CD1c-positive myeloid dendritic cell (primary cell): ENCODE results near the gene CLVS2.

Experiments
- DNase-seq: peaks from one replicate; pipeline ENCODE4 v3.0.0-alpha.2; 2016; ENCODE audit errors: extremely low spot score

Gene CLVS2, protein sequence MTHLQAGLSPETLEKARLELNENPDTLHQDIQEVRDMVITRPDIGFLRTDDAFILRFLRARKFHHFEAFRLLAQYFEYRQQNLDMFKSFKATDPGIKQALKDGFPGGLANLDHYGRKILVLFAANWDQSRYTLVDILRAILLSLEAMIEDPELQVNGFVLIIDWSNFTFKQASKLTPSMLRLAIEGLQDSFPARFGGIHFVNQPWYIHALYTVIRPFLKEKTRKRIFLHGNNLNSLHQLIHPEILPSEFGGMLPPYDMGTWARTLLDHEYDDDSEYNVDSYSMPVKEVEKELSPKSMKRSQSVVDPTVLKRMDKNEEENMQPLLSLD

DNA sequence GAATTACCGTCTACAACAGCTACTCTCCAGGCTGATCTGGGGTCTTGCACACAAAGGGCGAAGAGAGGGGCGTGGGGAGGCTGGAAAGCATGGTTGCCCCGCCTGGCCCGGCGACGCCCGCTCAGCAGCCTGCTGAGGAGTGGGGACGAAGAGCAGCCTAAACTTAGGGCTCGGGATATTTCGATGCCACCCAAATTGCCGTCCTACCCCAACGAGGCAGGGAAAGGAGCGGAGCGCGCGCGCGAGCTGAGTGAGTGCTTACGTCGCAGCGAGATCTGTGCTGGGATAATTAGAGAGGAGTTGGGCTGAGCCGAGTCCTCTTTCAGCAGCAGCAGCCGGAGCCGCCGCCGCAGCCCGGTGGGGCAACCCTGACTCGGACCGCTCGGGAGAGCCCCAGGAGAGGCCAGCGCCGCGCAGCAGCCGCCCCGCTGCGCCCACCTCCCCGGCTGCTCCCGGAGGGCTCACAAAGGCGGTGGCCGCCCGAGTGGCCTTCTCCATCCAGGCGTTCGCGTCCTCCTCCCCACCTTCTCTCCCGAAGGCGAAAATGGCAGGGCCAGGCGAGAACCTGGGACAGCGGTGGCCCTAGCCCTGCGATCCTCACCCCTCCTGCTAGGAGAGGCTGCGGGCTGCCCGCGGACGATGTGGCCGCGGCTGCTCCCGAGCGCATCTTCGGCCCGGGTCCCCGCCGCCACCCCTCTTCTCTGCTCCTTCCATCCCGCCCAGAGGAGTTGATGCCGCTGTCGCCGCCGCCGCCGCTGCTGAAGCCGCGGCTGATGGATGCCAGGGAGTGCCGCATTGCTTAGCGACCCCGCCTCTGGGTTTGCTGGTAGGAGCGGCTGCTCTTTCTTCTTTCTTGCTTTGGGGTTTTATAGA lies at the start of gene CLVS2:
TSS of gene CLVS2 (plus strand) at position 315 of the 873 bp plus-strand sequence. CDS start 1,543 bp downstream, outside the sequence.
- no peak for DNase-seq

DNA sequence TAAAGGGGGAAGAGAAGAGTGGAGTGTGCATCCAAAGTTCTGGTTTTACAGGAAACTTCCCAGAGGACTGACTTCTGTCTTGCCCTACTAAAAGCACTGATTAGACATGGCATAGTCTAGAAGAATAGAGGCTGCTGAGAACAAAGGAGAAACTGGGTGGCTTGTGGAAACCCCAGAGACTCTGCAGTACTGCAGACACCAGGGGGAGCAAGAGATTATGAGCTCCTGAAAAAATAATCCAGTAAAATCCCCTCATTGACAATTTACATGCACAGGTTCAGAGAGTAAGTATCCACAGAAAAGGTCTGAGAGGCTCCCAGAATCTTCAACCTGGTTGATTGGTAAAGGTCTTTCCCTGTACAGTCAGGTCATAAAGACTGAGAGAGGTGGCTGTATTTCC lies 48.7 kb upstream of the CLVS2 start:
- DNase-seq, result no peak

DNA sequence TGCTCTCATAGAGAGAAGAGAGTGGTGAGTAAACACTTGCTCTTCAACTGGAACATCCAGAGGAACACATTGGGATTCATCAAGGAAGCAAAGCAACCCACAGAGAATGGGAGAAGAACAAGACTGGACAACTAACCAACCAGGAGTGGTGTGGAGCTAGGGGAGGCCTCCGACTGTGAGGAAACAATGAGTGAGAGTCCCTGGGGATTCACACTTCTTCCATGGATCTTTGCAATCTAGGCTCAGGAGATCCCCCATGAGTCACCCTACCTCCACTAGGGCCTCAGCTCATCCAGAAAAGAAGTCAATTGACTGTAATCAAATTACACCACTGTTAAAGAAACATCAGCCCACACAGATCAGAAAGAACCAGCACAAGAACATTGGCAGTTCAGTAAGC lies 42.3 kb upstream of the CLVS2 start:
- no peak for DNase-seq

DNA sequence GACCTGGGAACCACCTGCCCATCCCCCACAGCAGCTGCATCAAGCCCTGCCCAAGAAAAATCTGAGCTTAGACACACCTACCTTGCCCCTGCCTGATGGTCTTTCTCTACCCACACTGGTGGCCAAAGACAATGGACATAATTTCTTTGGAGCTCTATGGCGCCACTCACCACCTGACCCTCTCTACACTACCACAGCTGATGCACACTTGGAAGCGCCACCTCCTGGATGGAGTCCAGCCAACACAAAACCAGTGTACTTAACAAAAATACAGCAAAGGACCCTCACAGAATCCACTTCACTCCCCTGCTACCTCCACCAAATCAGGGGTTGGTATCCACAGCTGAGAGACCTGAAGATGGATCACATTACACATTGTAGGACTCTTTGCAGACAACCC lies 39.7 kb upstream of the CLVS2 start:
- DNase-seq, result no peak

DNA sequence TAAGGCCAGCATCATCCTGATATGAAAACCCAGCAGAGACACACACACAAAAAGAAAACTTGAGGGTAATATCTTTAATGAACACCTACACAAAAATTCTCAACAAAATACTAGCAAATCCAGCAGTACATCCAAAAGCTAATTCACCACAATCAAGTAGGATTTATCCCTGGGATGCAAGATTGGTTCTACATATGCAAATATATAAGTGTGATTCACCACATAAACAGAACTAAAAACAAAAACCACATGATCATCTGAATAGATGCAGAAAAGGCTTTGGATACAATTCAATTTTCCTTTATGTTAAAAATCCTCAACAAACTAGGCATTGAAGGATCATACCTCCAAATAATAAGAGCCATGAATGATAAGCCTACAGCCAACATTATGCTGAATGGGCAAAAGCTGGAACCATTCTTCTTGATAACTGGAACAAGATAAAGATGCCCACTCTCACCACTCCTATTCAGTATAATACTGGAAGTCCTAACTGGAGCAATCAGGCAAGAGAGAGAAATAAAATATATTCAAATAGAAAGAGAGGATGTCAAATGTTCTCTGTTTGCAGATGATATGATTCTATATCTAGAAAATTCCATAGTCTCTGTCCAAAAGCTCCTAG lies 33.9 kb upstream of the CLVS2 start:
- no peak for DNase-seq

DNA sequence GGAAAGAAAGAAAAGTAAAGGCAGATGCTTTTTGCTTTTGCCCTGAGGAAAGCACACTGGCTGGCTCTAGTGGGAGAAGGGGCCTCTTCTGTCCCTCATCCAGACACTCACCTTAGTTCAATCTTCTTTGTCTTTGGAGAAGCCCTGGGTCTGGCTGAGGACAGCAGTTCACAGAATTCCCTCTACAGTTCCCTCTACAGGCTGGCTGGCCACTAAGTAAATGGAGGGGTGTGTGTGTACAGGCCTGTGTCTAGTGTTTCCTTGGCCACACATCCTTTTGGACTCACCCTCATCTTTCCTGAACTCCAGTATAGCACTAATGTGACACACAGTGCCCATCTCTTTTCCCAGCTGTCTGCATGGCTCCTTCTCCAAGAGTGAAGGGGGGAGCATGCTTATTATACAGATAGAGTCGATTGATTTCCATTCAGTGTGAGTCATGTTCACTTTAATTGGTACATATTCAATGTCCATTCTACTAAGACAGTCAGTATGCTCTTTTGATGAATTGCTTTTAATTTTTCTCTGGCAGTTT lies 26.0 kb upstream of the CLVS2 start:
- no peak for DNase-seq

DNA sequence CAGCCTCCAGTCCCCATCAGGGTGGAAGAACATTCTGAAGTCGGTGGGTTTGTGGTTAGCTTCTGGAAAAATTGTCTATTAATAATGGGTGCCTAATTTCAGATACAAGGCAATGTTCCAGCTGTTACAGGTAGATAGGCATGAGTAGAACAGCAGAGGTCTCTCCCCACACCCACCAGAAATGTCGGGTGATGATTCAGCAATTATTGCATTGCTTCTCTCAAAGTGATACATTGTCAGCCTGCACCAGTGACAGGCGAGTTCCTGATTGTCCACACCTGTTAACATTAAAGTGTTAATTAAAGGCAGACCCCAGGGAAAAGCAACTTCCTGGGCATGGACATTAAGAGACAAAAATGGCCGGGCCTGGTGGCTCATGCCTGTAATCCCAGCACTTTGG lies 18.9 kb upstream of the CLVS2 start:
- no peak for DNase-seq

DNA sequence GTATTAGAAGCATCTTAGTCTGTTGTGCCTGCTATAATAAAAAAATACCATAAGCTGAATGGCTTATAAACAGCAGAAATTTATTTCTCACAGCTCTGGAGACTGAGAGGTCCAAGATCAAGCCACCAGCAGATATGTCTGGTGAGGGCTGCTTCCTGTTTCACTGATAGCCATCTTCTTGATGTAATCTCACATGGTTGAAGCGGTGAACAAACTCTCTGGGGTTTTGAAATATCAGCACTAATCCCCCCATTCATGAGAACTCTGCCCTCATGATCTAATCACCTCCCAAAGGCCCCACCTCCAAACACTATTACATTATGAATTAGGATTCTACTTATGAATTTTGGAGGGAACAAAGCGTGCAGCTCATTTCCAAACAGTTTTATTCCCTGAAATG lies 11.6 kb upstream of the CLVS2 start:
- no peak for DNase-seq

DNA sequence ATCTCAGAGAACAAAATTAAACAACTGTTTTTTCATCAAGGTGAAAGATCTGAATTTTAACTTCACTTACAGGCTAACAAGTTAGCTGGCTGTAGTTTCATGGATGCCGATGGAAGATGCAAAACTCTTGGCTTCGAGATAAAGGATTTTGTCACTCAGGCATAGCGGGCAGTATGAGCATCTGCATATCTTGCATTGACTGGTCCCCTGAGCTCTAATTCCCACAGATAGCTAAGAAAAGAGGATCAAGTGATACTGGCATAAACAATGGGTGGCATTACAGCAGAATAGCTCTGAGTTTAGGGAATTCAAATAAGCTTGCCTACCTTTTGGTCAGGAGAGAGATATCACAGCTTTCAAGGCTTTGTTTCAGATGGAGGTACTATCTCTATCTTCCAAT lies 1.8 kb upstream of the CLVS2 start:
- DNase-seq, result no peak

DNA sequence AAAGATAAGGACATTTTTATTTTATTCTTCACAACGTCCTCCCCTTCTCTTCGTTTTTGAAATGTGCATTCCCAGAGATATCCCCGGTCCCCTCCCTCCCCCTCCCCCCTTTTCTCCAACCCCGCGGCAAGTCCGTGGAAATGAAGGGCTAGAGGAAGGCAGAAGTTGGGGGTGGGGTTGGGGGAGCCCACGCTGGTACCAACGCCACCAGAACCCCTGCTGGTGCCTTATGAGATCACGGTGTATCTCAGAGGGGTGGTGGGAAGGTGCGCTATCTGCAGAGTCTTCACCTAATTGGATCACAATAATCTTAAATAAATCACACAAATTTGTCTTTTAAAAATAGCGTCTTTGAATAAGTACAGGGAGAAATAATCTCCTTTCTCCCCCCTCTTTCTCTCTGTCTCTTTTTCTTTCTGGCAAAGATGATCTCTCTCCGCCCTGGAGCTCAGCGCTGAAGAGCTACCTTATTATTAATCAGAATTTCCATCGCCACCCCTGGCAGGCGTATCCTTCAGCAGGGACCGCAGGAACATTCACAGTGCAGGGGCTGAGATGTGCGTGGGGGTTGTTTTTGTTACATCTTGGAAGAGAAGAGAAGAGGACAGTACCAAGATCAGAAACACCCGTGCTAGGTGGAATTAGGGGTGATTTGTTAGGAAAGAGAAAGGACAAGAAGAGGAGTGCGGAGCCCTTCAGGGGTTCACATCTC lies 915 bp downstream of the CLVS2 start:
- no peak for DNase-seq

DNA sequence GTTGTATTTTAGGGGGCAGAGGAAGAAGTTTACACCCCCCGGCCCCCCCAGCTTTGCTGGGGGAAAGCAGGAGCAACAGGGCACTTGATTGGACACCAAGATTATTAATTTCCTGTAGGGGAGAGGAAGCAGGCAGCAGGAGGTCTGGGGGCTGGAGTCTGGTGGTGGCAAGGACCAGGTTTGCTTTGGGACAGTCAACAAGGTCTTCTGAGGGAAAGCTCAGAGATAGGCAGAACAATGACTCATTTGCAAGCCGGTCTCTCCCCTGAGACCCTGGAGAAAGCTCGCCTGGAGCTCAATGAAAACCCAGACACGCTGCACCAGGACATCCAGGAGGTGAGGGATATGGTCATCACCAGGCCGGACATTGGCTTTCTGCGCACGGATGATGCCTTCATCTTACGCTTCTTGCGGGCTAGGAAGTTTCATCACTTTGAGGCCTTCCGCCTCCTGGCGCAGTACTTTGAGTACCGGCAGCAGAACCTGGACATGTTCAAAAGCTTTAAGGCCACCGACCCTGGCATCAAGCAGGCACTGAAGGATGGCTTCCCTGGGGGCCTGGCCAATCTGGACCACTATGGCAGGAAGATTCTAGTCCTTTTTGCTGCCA lies 1.6 kb downstream of the CLVS2 start:
- no peak for DNase-seq

DNA sequence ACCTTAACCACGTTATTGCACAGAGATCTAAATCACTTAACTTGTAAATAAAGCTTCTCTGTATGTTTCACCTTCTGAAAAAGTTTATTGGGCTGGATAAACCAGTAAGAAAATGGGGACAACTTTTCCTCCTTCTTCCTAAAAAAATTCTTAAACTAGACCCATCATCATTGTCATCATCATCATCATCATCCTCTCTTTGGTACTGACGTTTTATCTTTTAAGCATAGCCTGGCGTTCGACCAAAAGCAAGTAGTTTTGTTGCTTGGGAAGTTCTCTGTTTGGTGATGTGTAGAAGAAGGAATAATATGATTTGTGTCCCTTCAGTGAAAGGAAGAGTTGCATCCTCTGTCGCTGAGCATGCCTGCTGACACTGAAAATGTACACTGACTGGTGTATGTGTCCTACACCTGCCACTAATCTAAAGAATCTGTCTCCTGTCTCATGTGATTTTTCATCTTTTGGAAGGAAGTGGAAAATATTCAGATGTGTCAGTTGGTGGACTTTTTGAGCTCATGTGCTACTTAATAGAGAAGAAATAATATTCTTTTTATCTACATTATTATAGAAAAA lies 2.5 kb downstream of the CLVS2 start:
- no peak for DNase-seq

DNA sequence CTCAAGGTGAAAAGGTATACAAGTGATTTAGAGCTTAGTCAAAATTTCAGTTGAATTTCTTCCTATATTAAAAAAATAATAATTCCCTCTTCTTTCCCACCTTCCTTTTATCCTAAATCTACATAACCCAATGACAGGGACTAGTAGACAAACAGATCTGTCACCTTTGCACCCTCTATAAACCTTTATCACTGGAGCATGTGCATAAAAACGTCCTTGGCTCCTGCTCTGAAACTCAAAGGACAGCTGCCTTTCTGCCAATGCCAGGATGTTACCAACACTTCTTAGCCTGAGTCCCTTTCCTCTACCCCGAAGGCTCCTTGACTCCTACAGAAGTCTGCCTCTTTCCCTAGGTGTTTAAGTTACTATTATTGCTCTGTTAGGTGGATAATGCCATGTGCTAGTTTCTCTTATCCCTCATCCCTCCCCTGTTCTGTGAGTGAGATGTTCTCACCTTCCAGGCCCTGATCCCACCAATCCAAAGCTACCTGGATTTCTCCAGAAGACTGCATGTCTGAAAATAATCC lies 4.3 kb downstream of the CLVS2 start:
- no peak for DNase-seq

DNA sequence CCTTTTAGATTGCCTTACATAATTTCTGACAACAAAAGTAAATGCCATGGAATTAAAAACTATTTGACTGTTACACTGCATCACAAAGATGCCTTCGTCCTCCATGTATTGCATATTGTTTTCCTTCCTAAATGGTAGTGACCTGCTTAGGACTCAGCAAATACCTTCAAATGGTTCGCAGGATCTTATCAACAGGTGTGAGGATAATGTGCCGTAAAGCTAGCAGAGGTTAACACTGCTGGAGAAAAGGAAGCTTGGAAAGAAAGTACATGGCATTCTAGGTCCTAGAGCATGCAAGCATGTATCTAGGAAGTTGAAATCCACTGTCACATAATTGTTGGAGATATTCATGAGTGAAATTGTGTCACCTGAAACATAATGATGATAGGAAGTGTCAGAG lies 5.5 kb downstream of the CLVS2 start:
- no peak for DNase-seq

DNA sequence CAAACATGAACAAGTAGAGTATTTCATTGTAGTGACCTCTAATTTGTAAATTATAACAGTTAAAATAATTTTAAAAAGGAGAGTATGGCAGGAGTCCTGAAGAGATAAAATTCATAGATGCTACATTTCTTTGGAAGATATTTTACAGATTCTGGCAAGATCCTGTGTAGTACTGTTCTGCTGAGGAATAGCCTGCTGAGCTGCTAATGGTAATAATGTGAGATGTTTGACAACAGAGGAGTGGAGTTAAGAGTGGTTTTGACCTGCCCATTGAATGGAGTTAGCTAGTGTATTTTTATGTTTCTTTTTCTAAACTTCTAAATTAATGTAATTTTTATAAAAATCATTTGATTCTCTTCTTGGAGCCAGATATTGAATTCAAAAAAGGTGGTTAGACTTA lies 11.8 kb downstream of the CLVS2 start:
- DNase-seq, result no peak

DNA sequence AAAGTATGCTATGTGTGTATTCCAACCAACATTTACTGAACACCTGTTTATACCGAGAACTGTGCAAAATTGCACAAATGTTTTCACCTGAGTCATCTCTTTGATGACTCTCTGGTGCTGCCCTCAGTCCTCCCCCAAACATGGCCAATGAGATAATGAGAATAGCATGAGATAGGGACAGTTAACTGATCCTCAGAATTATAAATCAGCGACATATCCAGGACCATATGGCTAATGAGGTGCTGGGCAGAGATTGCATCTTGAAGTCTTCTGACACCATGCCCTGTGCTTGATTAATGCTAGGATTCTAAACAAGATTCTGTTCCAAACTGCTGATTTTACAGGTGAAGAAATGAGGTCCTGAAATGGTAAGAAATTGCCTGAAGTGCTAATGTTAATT lies 13.0 kb downstream of the CLVS2 start:
- DNase-seq, result no peak

DNA sequence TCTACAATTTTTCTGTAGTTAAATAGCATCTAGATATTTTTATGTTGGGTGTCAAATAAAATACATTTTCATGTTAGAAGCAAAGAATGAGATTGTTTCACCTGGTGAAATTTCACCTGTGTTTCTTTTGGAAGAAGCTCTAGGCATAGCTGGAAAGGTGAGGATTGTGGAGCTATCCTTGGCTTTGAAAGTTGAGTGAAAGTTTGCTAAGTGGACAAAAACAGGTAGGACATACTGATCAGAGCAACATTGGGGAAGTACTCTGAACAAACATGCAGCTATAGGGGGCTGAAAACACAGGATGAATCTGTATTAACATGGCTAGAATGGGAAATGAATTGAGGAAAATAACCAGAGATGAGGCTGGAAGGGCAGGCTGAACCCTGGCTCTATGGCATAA lies 18.8 kb downstream of the CLVS2 start:
- no peak for DNase-seq

DNA sequence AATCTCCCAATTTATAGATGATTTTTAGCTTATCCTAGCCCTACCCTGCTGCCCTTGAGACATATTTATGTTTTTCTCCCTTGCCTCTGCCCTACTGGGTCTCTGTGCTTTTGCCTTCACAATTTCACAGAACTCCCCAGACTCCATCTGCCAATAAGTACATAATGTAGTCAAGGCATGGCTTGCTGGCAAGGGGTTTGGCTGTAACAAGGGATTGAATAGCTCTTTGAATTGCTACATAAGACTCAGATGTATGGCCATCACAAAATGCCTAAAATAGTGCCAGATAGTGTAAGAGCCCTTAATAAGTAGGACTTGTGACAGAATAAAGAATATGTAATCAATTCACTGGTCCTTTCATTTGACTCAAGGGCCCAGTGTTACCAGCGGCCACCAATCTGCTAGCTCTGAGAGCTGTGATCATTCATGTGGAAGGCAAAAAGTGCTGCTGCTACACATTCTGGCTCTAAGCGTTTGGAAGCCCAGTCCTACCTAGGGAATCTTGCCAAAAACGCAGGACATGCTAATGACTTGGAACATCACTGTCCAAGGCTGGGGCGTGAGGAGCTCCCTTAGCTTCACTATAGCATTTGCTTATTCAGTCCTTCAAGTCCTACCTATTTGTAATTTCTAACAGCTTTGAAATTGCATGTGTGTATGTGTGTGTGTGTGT lies 20.5 kb downstream of the CLVS2 start:
- DNase-seq, result no peak

DNA sequence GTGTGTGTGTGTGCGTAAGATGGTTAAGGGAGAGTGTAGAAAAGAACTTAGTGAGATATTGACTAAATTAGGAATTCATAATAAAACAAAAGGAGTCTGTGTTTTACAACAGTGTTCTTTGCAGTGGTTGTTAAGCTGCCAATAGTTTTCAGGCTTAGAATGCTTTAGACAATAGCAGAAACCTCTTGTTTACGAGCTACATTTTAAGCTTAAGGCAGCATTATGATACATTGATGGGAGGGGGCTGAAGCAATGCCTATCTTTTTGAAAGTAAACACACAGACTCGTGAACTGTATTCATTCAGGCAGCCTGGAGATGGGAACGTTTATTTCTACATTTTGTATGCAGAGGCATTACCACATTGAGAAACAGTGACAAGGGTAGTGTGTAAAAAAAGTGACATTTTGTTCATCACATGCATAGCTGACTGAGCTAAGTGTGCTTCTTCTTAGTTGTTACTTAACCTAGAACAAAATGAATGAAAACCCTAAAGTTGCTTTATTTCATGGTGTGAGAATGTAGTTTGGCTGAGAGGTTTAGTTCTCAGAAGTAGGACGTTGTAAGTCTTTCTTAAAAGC lies 21.2 kb downstream of the CLVS2 start:
- DNase-seq, result no peak

DNA sequence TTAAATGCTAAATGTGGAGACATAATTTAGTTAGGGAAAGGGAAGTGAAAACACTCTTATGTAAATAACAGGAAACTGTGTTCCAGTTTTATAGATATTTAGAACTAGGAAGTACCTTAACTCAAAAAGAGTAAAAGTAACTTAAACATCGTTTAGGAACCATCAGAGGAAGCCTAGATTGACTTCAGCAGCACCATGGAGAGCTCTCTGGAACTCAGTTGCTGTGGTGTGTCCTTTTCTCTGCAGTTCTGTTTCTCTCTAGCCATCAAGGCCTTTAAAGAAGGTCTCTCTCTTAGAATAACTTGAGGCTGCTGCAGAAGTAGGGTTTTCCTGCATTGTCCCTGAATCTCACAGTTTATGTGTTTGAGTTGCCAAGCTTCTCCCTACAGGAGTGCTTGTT lies 26.9 kb downstream of the CLVS2 start:
- no peak for DNase-seq
